Activated B cell treated with CpG ODN at 0.5 μM for 24 hours (primary cell): Measurements from ENCODE around the gene PNMA8C. TPM values are rescaled to one million over a fixed set of nuclear protein-coding genes. Genes with fewer than 3 reads are reported as not detected.

Source experiments
- ATAC-seq: fragments of 200-7000 bp; cut with Tn5 transposase; one replicate; pipeline ENCODE4 v1.10.0; 2021; ENCODE audit warnings: low read depth, mild to moderate bottlenecking, moderate library complexity
- CTCF ChIA-PET: fragments of 350-600 bp; sonication (Branson Sonifier 250); formaldehyde crosslinking; loops from one replicate; lab custom pipeline; 2021; ENCODE audit warnings: antibody characterized with exemption; lab: Charles Lee
- POLR2A ChIA-PET: fragments of 350-600 bp; sonication (Branson Sonifier 250); formaldehyde crosslinking; loops from one replicate; lab custom pipeline; 2021; ENCODE audit warnings: antibody characterized with exemption; lab: Charles Lee
- DNase-seq: peaks from one replicate; pipeline ENCODE4 v3.0.0; 2022
- H3K27ac Mint-ChIP-seq: one replicate; pipeline ENCODE4 v1.8.0; 2020; ENCODE audit warnings: mixed read lengths
- H3K27me3 Mint-ChIP-seq: one replicate; pipeline ENCODE4 v1.8.0; 2021; ENCODE audit warnings: mixed read lengths
- H3K36me3 Mint-ChIP-seq: one replicate; pipeline ENCODE4 v1.8.0; 2021; ENCODE audit warnings: low read depth, mixed read lengths
- H3K4me1 Mint-ChIP-seq: one replicate; pipeline ENCODE4 v1.8.0; 2021; ENCODE audit warnings: mixed read lengths
- H3K4me3 Mint-ChIP-seq: one replicate; pipeline ENCODE4 v1.8.0; 2020; ENCODE audit warnings: mild to moderate bottlenecking, mixed read lengths
- H3K9me3 Mint-ChIP-seq: one replicate; pipeline ENCODE4 v1.8.0; 2020; ENCODE audit warnings: mixed read lengths
- CTCF ChIP-seq: fragments of 200-600 bp; IDR thresholded peaks from one replicate; pipeline ENCODE4 v1.8.0; 2022; ENCODE audit warnings: antibody characterized with exemption, mild to moderate bottlenecking
- intact Hi-C: fragments of 100-400 bp; cut with micrococcal nuclease; formaldehyde crosslinking; loops from one replicate; pipeline ENCODE4 v1.15.1; 2024
- total RNA-seq: library from RNA; stranded (reverse); gene quantifications from 2 replicates; pipeline ENCODE4 v1.2.3, GENCODE V29; 2022

Gene PNMA8C
- total RNA-seq, 1 donor from 2014 or later = not detected

GRCh38 chr19:46471116-46471733 is 42.5 kb upstream of the PNMA8C start, which contains the start of gene PNMA8A:
PNMA8A (minus strand) TSS chr19:46471563; CDS start chr19:46471035, 528 bp downstream.
- POLR2A ChIA-PET = no interaction called here
- peaks cover 53% of the 10 kb centered on the region for H3K27me3 Mint-ChIP-seq
- intact Hi-C loops = no loop called here
- H3K4me3 Mint-ChIP-seq = no peak within 1 kb of the TSS
- no peak within 1 kb of the TSS for H3K27ac Mint-ChIP-seq
- no peak for DNase-seq
- no peaks in the 10 kb centered on the region for H3K9me3 Mint-ChIP-seq
- no peaks in the 10 kb centered on the region for H3K36me3 Mint-ChIP-seq
- TF ChIP-seq CTCF = no peak
- CTCF ChIA-PET = no interaction called here
- ATAC-seq = no peak
- H3K4me1 Mint-ChIP-seq = peaks cover 4% of the 10 kb centered on the region

GRCh38 chr19:46470376-46470775 is 41.6 kb upstream of the PNMA8C start:
- H3K4me1 Mint-ChIP-seq = peaks cover 4% of the 10 kb centered on the region
- DNase-seq = no peak
- no peak for ATAC-seq
- H3K27ac Mint-ChIP-seq = no peak overlapping the region
- ChIA-PET CTCF (no interaction called here), POLR2A (no interaction called here)
- no peaks in the 10 kb centered on the region for H3K9me3 Mint-ChIP-seq
- no peak overlapping the region for H3K4me3 Mint-ChIP-seq
- intact Hi-C loops = no loop called here
- no peak for TF ChIP-seq CTCF
- no peaks in the 10 kb centered on the region for H3K36me3 Mint-ChIP-seq
- peaks cover 51% of the 10 kb centered on the region for H3K27me3 Mint-ChIP-seq

- H3K9me3 Mint-ChIP-seq = no peaks in the 10 kb centered on the region
- H3K4me1 Mint-ChIP-seq = peaks cover 4% of the 10 kb centered on the region
- ATAC-seq = no peak
- peaks cover 54% of the 10 kb centered on the region for H3K27me3 Mint-ChIP-seq
- H3K27ac Mint-ChIP-seq = no peak overlapping the region
- H3K4me3 Mint-ChIP-seq = no peak overlapping the region
- ChIA-PET CTCF (no interaction called here), POLR2A (no interaction called here)
- no peaks in the 10 kb centered on the region for H3K36me3 Mint-ChIP-seq
- no peak for TF ChIP-seq CTCF
- intact Hi-C loops = no loop called here
- no peak for DNase-seq
These were observed 40.9 kb upstream of the PNMA8C start for GRCh38 chr19:46469541-46470185.

- DNase-seq = no peak
- no peak for ATAC-seq
- ChIA-PET CTCF (no interaction called here), POLR2A (interaction anchor here (0.7 kb wide), 1 partner anchor 306 kb away, joined by 4 read pairs; no protein-coding TSS in a partner anchor)
- Mint-ChIP-seq H3K36me3 (no peaks in the 10 kb centered on the region), H3K27me3 (peaks cover 32% of the 10 kb centered on the region), H3K27ac (no peak overlapping the region), H3K4me1 (peaks cover 4% of the 10 kb centered on the region), H3K9me3 (no peaks in the 10 kb centered on the region), H3K4me3 (no peak overlapping the region)
- intact Hi-C loops = no loop called here
- TF ChIP-seq CTCF = no peak
These were observed 37.9 kb upstream of the PNMA8C start for GRCh38 chr19:46466536-46467196.

- CTCF ChIA-PET = no interaction called here
- Mint-ChIP-seq H3K27ac (no peak overlapping the region), H3K27me3 (peaks cover 23% of the 10 kb centered on the region), H3K4me1 (peaks cover 4% of the 10 kb centered on the region), H3K9me3 (no peaks in the 10 kb centered on the region), H3K36me3 (no peaks in the 10 kb centered on the region), H3K4me3 (no peak overlapping the region)
- TF ChIP-seq CTCF = no peak
- DNase-seq = no peak
- no peak for ATAC-seq
- intact Hi-C loops = no loop called here
- POLR2A ChIA-PET = no interaction called here
These were observed 34.8 kb upstream of the PNMA8C start for GRCh38 chr19:46463516-46463915.
